GM23338 (cell line): Measurements from ENCODE around the gene BTRC. TPM values are rescaled to one million over a fixed set of nuclear protein-coding genes. Genes with fewer than 3 reads are reported as not detected.

ENCODE experiments used
- ATAC-seq: fragments of 200-7000 bp; cut with Tn5 transposase; 3 replicates; pipeline ENCODE4 v1.9.1; 2020
- DNase-seq: peaks from one replicate; pipeline ENCODE4 v3.0.0-alpha.2; 2015; ENCODE audit warnings: low spot score
- H2AFZ ChIP-seq: fragments of 200-600 bp; sonication (generic); 2 replicates; pipeline ENCODE4 v1.8.0; 2016; ENCODE audit warnings: antibody characterized with exemption, mild to moderate bottlenecking, moderate library complexity
- H3F3A ChIP-seq: fragments of 200-600 bp; sonication (generic); replicated peaks from 2 replicates; pipeline ENCODE4 v1.8.0; 2017; ENCODE audit warnings: antibody characterized with exemption, mixed run types, low read depth
- H3K27ac ChIP-seq: fragments of 200-600 bp; sonication (generic); 2 replicates; pipeline ENCODE4 v1.6.1; 2016; ENCODE audit warnings: low read depth
- H3K27me3 ChIP-seq: fragments of 200-600 bp; sonication (generic); 2 replicates; pipeline ENCODE4 v1.8.0; 2016; ENCODE audit warnings: mild to moderate bottlenecking, mixed run types, moderate library complexity; ENCODE audit not compliant: insufficient read depth
- H3K36me3 ChIP-seq: fragments of 200-600 bp; sonication (generic); 2 replicates; pipeline ENCODE4 v1.8.0; 2016; ENCODE audit warnings: mild to moderate bottlenecking; ENCODE audit not compliant: insufficient read depth
- H3K4me1 ChIP-seq: fragments of 200-600 bp; sonication (generic); 2 replicates; pipeline ENCODE4 v1.8.0; 2016; ENCODE audit warnings: mild to moderate bottlenecking, moderate library complexity; ENCODE audit not compliant: insufficient read depth
- H3K4me2 ChIP-seq: fragments of 200-600 bp; sonication (generic); 2 replicates; pipeline ENCODE4 v1.7.1; 2017; ENCODE audit warnings: mixed run types
- H3K4me3 ChIP-seq: fragments of 200-600 bp; sonication (generic); 2 replicates; pipeline ENCODE4 v1.6.1; 2016; ENCODE audit warnings: mixed run types
- H3K79me2 ChIP-seq: fragments of 200-600 bp; sonication (generic); replicated peaks from 2 replicates; pipeline ENCODE4 v1.8.0; 2017; ENCODE audit warnings: mild to moderate bottlenecking; ENCODE audit not compliant: insufficient read depth
- H3K9me2 ChIP-seq: fragments of 200-600 bp; sonication (generic); 2 replicates; pipeline ENCODE4 v1.8.0; 2017; ENCODE audit not compliant: insufficient read depth
- H4K20me1 ChIP-seq: fragments of 200-600 bp; sonication (generic); replicated peaks from 2 replicates; pipeline ENCODE4 v1.8.0; 2017; ENCODE audit warnings: mild to moderate bottlenecking; ENCODE audit not compliant: insufficient read depth
- H3K27ac Mint-ChIP-seq: 2 replicates; pipeline ENCODE4 v1.8.0; 2020; ENCODE audit warnings: inconsistent platforms, mild to moderate bottlenecking, moderate library complexity, mixed read lengths
- H3K27me3 Mint-ChIP-seq: 3 replicates; pipeline ENCODE4 v1.8.0; 2022; ENCODE audit warnings: low read depth, mild to moderate bottlenecking, moderate library complexity, mixed read lengths, inconsistent platforms; ENCODE audit not compliant: insufficient read depth, poor library complexity
- H3K36me3 Mint-ChIP-seq: 3 replicates; pipeline ENCODE4 v1.8.0; 2021; ENCODE audit warnings: low read depth, mild to moderate bottlenecking, inconsistent platforms, moderate library complexity, mixed read lengths
- H3K4me1 Mint-ChIP-seq: 3 replicates; pipeline ENCODE4 v1.8.0; 2020; ENCODE audit warnings: mild to moderate bottlenecking, inconsistent platforms, mixed read lengths
- H3K4me3 Mint-ChIP-seq: 3 replicates; pipeline ENCODE4 v1.8.0; 2021; ENCODE audit warnings: moderate library complexity, mild to moderate bottlenecking, inconsistent platforms, mixed read lengths
- H3K9me3 Mint-ChIP-seq: 3 replicates; pipeline ENCODE4 v1.8.0; 2020; ENCODE audit warnings: moderate library complexity, mild to moderate bottlenecking, inconsistent platforms, mixed read lengths
- CREB1 ChIP-seq: fragments of 250-450 bp; sonication (Bioruptor Pico); IDR thresholded peaks from 2 replicates; pipeline ENCODE4 v1.5.0; 2020; ENCODE audit warnings: low read depth, mild to moderate bottlenecking, moderate library complexity
- CTCF ChIP-seq, 2 experiments: fragments of 200-600 bp in 1 of 2; sonication (generic) in 1 of 2; conservative IDR thresholded peaks; 2 replicates each; pipeline versions ENCODE4 v1.5.1 to v1.6.1; 2016 to 2017; ENCODE audit warnings: antibody characterized with exemption in 2 of 2, low read depth in 2 of 2, mild to moderate bottlenecking in 2 of 2, moderate library complexity in 1 of 2
- ETS1 ChIP-seq: IDR thresholded peaks from 2 replicates; pipeline ENCODE4 v1.6.1; 2016; ENCODE audit warnings: antibody characterized with exemption
- EZH2 ChIP-seq: fragments of 200-600 bp; sonication (generic); IDR thresholded peaks from one replicate; pipeline ENCODE4 v1.8.0; 2017; ENCODE audit warnings: antibody characterized with exemption, mild to moderate bottlenecking, low read depth; ENCODE audit not compliant: unreplicated experiment
- EZH2phosphoT487 ChIP-seq: fragments of 200-600 bp; sonication (generic); IDR thresholded peaks from one replicate; pipeline ENCODE4 v1.8.1; 2018; ENCODE audit warnings: antibody characterized with exemption; ENCODE audit not compliant: unreplicated experiment
- JUNB ChIP-seq: IDR thresholded peaks from one replicate; pipeline ENCODE4 v1.6.1; 2016; ENCODE audit warnings: antibody characterized with exemption; ENCODE audit not compliant: unreplicated experiment
- NANOG ChIP-seq: IDR thresholded peaks from 2 replicates; pipeline ENCODE4 v1.6.1; 2016; ENCODE audit warnings: antibody characterized with exemption, borderline replicate concordance
- POLR2AphosphoS5 ChIP-seq: IDR thresholded peaks from 2 replicates; pipeline ENCODE4 v1.6.1; 2016; ENCODE audit warnings: antibody characterized with exemption, low read depth
- REST ChIP-seq: IDR thresholded peaks from one replicate; pipeline ENCODE4 v1.6.1; 2018; ENCODE audit warnings: antibody characterized with exemption; ENCODE audit not compliant: unreplicated experiment
- STAT1 ChIP-seq: IDR thresholded peaks from one replicate; pipeline ENCODE4 v1.6.1; 2016; ENCODE audit warnings: antibody characterized with exemption; ENCODE audit not compliant: unreplicated experiment
- ZNF114 ChIP-seq: fragments of 250-450 bp; sonication (Bioruptor Pico); IDR thresholded peaks from 2 replicates; pipeline ENCODE4 v1.5.0; 2020; ENCODE audit warnings: mild to moderate bottlenecking, moderate library complexity
- ZNF331 ChIP-seq: fragments of 250-450 bp; sonication (Bioruptor Pico); IDR thresholded peaks from 2 replicates; pipeline ENCODE4 v1.5.0; 2020; ENCODE audit warnings: low read depth, mild to moderate bottlenecking, moderate library complexity
- ZNF462 ChIP-seq: fragments of 250-450 bp; sonication (Bioruptor Pico); IDR thresholded peaks from 2 replicates; pipeline ENCODE4 v1.5.0; 2020; ENCODE audit warnings: mild to moderate bottlenecking, moderate library complexity
- polyA plus RNA-seq: library from polyadenylated mRNA; unstranded; fragments of >200 nt; fragmentation: Nextera tagmentation; extraction: Ambion mirVana; gene quantifications from 2 replicates; pipeline ENCODE4 v1.2.1, GENCODE V29; 2016
- total RNA-seq: library from RNA; depleted of rRNA; stranded (reverse); fragments of >200 nt; shearing (Covaris generic); gene quantifications from 2 replicates; pipeline ENCODE4 v1.2.3, GENCODE V29; 2014

BTRC gene
- total and polyA plus RNA-seq, 2 experiments from 2014 or later: 10.0 to 17.5 TPM

GRCh38 chr10:101330631-101331225 lies 23.2 kb upstream of the BTRC start:
- no peak overlapping the region for H3K4me3 Mint-ChIP-seq
- H3K36me3 ChIP-seq: no peaks in the 10 kb centered on the region
- peaks cover 6% of the 10 kb centered on the region for H3K9me3 Mint-ChIP-seq
- ATAC-seq: peak; percentile 29; the same call in 2 of the 3 replicates
- H3K4me1 Mint-ChIP-seq: peaks cover 13% of the 10 kb centered on the region
- 0 out of 2 replicates have a peak, but pooled peaks cover 2% of the 10 kb centered on the region for H3F3A ChIP-seq
- H3K27me3 Mint-ChIP-seq: peaks cover 2% of the 10 kb centered on the region
- TF ChIP-seq STAT1 (no peak), CTCF (conservative IDR thresholded peaks at IDR 0.05; ENCODE audit: low read depth in 2 of 2) (no peak), ZNF331 (no peak), NANOG (no peak), ZNF462 (CRISPR knock-in tag) (no peak), JUNB (no peak), EZH2phosphoT487 (no peak), ZNF114 (no peak), EZH2 (no peak), REST (no peak), CREB1 (no peak), POLR2AphosphoS5 (no peak), ETS1 (no peak)
- no peaks in the 10 kb centered on the region; the same call in 1 of the 2 replicates for H3K4me1 ChIP-seq
- no peak for DNase-seq
- no peak overlapping the region for H3K27ac ChIP-seq
- no peaks in the 10 kb centered on the region for H4K20me1 ChIP-seq
- no peaks in the 10 kb centered on the region for H3K79me2 ChIP-seq
- peaks cover 9% of the 10 kb centered on the region; the same call in 1 of the 2 replicates for H3K9me2 ChIP-seq
- peak overlapping the region; percentile 3 for H2AFZ ChIP-seq
- no peak overlapping the region for H3K4me2 ChIP-seq
- H3K4me3 ChIP-seq: no peak overlapping the region
- no peaks in the 10 kb centered on the region for H3K27me3 ChIP-seq
- no peak overlapping the region for H3K27ac Mint-ChIP-seq
- H3K36me3 Mint-ChIP-seq: 0 out of 3 replicates have a peak, but pooled peaks cover 6% of the 10 kb centered on the region
